Activated CD4-positive, alpha-beta memory T cell treated with anti-CD3 and anti-CD28 coated beads, Interleukin-2, amount 10 ng/mL, durations not matched to agents 7 days and 5 days (primary cell): ENCODE results near the gene ECI1. TPM values are rescaled to one million over a fixed set of nuclear protein-coding genes. Genes with fewer than 3 reads are reported as not detected.
"Not testable (repeated sequence)": the region's sequence is repeated elsewhere in the genome, so short reads cannot be mapped to it uniquely, and the experiment has no call there.

Experiments
- CTCF ChIA-PET: fragments of 350-600 bp; sonication (Branson Sonifier 250); formaldehyde crosslinking; loops from one replicate; lab custom pipeline; 2021; ENCODE audit warnings: antibody characterized with exemption, inconsistent platforms; lab: Charles Lee
- POLR2A ChIA-PET: fragments of 350-600 bp; sonication (Branson Sonifier 250); formaldehyde crosslinking; loops from one replicate; lab custom pipeline; 2021; ENCODE audit warnings: antibody characterized with exemption; lab: Charles Lee
- DNase-seq: peaks from one replicate; pipeline ENCODE4 v3.0.0-alpha.2; 2020
- H3K27ac Mint-ChIP-seq: one replicate; pipeline ENCODE4 v1.8.0; 2021; ENCODE audit warnings: mild to moderate bottlenecking, mixed read lengths
- H3K27me3 Mint-ChIP-seq: one replicate; pipeline ENCODE4 v1.8.0; 2021; ENCODE audit warnings: mixed read lengths
- H3K36me3 Mint-ChIP-seq: one replicate; pipeline ENCODE4 v1.8.0; 2021; ENCODE audit warnings: low read depth, mixed read lengths
- H3K4me1 Mint-ChIP-seq: one replicate; pipeline ENCODE4 v1.8.0; 2021; ENCODE audit warnings: mixed read lengths
- H3K4me3 Mint-ChIP-seq: one replicate; pipeline ENCODE4 v1.8.0; 2021; ENCODE audit warnings: mild to moderate bottlenecking, mixed read lengths
- H3K9me3 Mint-ChIP-seq: one replicate; pipeline ENCODE4 v1.8.0; 2021; ENCODE audit warnings: mixed read lengths
- total RNA-seq, 2 experiments: library from RNA; stranded (reverse); gene quantifications; one replicate each; pipeline ENCODE4 v1.2.3, GENCODE V29; 2021

Gene ECI1
- total RNA-seq, 2 experiments from 2014 or later: 43.0 to 44.8 TPM

- Mint-ChIP-seq H3K36me3 (peaks cover 13% of the 10 kb centered on the region), H3K9me3 (no peaks in the 10 kb centered on the region), H3K4me3 (no peak overlapping the region), H3K27ac (no peak overlapping the region), H3K4me1 (no peaks in the 10 kb centered on the region), H3K27me3 (no peaks in the 10 kb centered on the region)
- DNase-seq: no peak
- POLR2A ChIA-PET: interaction anchor here (0.6 to 1.5 kb wide), 3 partner anchors 11 to 28 kb away, joined by 3 to 5 read pairs (median 3); no protein-coding TSS in a partner anchor
- CTCF ChIA-PET: no interaction called here
Measured at GRCh38 chr16:2242598-2242997, 8.8 kb downstream of the ECI1 start.

GRCh38 chr16:2240331-2240730 lies 11.1 kb downstream of the ECI1 start:
- not testable (repeated sequence) for H3K27ac Mint-ChIP-seq, H3K4me1 Mint-ChIP-seq

GRCh38 chr16:2238838-2239675 lies 12.3 kb downstream of the ECI1 start:
- CTCF ChIA-PET: no interaction called here
- no peaks in the 10 kb centered on the region for H3K27me3 Mint-ChIP-seq

More at GRCh38 chr16:2240331-2240730, 11.1 kb downstream of the ECI1 start:
- H3K4me3 Mint-ChIP-seq, POLR2A ChIA-PET, H3K9me3 Mint-ChIP-seq, DNase-seq, H3K36me3 Mint-ChIP-seq, H3K27me3 Mint-ChIP-seq: not testable (repeated sequence)
- CTCF ChIA-PET: interaction anchor here (1.3 kb wide), 1 partner anchor 11 kb away, joined by 4 read pairs; the partner anchor contains the start of gene ECI1

GRCh38 chr16:2238150-2238837 lies 13.1 kb downstream of the ECI1 start:
- Mint-ChIP-seq H3K4me3 (no peak overlapping the region), H3K4me1 (no peaks in the 10 kb centered on the region), H3K9me3 (no peaks in the 10 kb centered on the region), H3K36me3 (peaks cover 6% of the 10 kb centered on the region), H3K27me3 (no peaks in the 10 kb centered on the region), H3K27ac (no peak overlapping the region)
- ChIA-PET CTCF (no interaction called here), POLR2A (interaction anchor here (1.2 to 2.5 kb wide), 3 partner anchors 14 to 83 kb away, joined by 3 to 11 read pairs (median 5); partner anchors contain the start of genes ECI1 and TRAF7)
- DNase-seq: no peak

More at GRCh38 chr16:2238838-2239675, 12.3 kb downstream of the ECI1 start:
- POLR2A ChIA-PET: interaction anchor here (1.2 to 1.5 kb wide), 2 partner anchors 13 to 84 kb away, joined by 3 to 5 read pairs; partner anchors contain the start of gene TRAF7
- Mint-ChIP-seq H3K4me3 (no peak overlapping the region), H3K36me3 (peaks cover 9% of the 10 kb centered on the region), H3K4me1 (no peaks in the 10 kb centered on the region), H3K27ac (no peak overlapping the region), H3K9me3 (no peaks in the 10 kb centered on the region)
- DNase-seq: no peak

GRCh38 chr16:2237493-2238149 lies 13.8 kb downstream of the ECI1 start:
- Mint-ChIP-seq H3K4me3 (no peak overlapping the region), H3K36me3 (peaks cover 6% of the 10 kb centered on the region), H3K4me1 (no peaks in the 10 kb centered on the region), H3K27ac (no peak overlapping the region), H3K27me3 (no peaks in the 10 kb centered on the region), H3K9me3 (no peaks in the 10 kb centered on the region)
- ChIA-PET POLR2A (interaction anchor here (1.5 to 2.5 kb wide), 2 partner anchors 14 to 82 kb away, joined by 3 to 11 read pairs; partner anchors contain the start of genes ECI1 and TRAF7), CTCF (no interaction called here)
- no peak for DNase-seq

- no peaks in the 10 kb centered on the region for H3K9me3 Mint-ChIP-seq
- no peak overlapping the region for H3K4me3 Mint-ChIP-seq
- H3K4me1 Mint-ChIP-seq: no peaks in the 10 kb centered on the region
- H3K36me3 Mint-ChIP-seq: peaks cover 2% of the 10 kb centered on the region
- no peak for DNase-seq
- ChIA-PET CTCF (no interaction called here), POLR2A (interaction anchor here (1.6 to 2.5 kb wide), 2 partner anchors 15 to 23 kb away, joined by 7 to 11 read pairs; partner anchors contain the start of genes ECI1 and PGP)
- no peaks in the 10 kb centered on the region for H3K27me3 Mint-ChIP-seq
- no peak overlapping the region for H3K27ac Mint-ChIP-seq
Measured at GRCh38 chr16:2237102-2237482, 14.3 kb downstream of the ECI1 start.

- H3K27me3 Mint-ChIP-seq: no peaks in the 10 kb centered on the region
- H3K36me3 Mint-ChIP-seq: peaks cover 5% of the 10 kb centered on the region
- no peaks in the 10 kb centered on the region for H3K4me1 Mint-ChIP-seq
- no peak within 1 kb of the TSS for H3K27ac Mint-ChIP-seq
- ChIA-PET POLR2A (interaction anchor here (0.8 to 2.5 kb wide), 3 partner anchors 11 to 22 kb away, joined by 3 to 11 read pairs (median 7); partner anchors contain the start of genes ECI1 and PGP), CTCF (no interaction called here)
- no peaks in the 10 kb centered on the region for H3K9me3 Mint-ChIP-seq
- H3K4me3 Mint-ChIP-seq: no peak within 1 kb of the TSS
- no peak for DNase-seq
Measured at GRCh38 chr16:2236337-2237101, 14.9 kb downstream of the ECI1 start, which contains the start of gene DNASE1L2. TSS of gene DNASE1L2 (plus strand) at chr16:2236444. CDS start at chr16:2236817, 373 bp downstream.

- POLR2A ChIA-PET: interaction anchor here (0.8 to 2.5 kb wide), 3 partner anchors 10 to 21 kb away, joined by 3 to 11 read pairs (median 7); partner anchors contain the start of genes ECI1 and PGP
Measured at GRCh38 chr16:2235695-2236336, 15.6 kb downstream of the ECI1 start.

GRCh38 chr16:2235234-2235651 lies 16.1 kb downstream of the ECI1 start:
- Mint-ChIP-seq H3K9me3 (no peaks in the 10 kb centered on the region), H3K27me3 (no peaks in the 10 kb centered on the region), H3K27ac (no peak overlapping the region), H3K4me1 (no peaks in the 10 kb centered on the region), H3K36me3 (peaks cover 5% of the 10 kb centered on the region), H3K4me3 (no peak overlapping the region)
- POLR2A ChIA-PET: no interaction called here
- CTCF ChIA-PET: no interaction called here
- no peak for DNase-seq

More at GRCh38 chr16:2235695-2236336, 15.6 kb downstream of the ECI1 start:
- no peaks in the 10 kb centered on the region for H3K27me3 Mint-ChIP-seq
- H3K27ac Mint-ChIP-seq: no peak overlapping the region
- no peak overlapping the region for H3K4me3 Mint-ChIP-seq
- H3K36me3 Mint-ChIP-seq: peaks cover 5% of the 10 kb centered on the region
- H3K9me3 Mint-ChIP-seq: no peaks in the 10 kb centered on the region
- no peaks in the 10 kb centered on the region for H3K4me1 Mint-ChIP-seq
- DNase-seq: no peak
- CTCF ChIA-PET: no interaction called here

GRCh38 chr16:2234813-2235170 lies 16.6 kb downstream of the ECI1 start:
- CTCF ChIA-PET: no interaction called here
- Mint-ChIP-seq H3K27ac (no peak overlapping the region), H3K36me3 (peaks cover 9% of the 10 kb centered on the region), H3K4me3 (no peak overlapping the region), H3K27me3 (no peaks in the 10 kb centered on the region), H3K4me1 (no peaks in the 10 kb centered on the region), H3K9me3 (no peaks in the 10 kb centered on the region)
- POLR2A ChIA-PET: no interaction called here
- DNase-seq: no peak

- Mint-ChIP-seq H3K4me3 (no peak overlapping the region), H3K27me3 (no peaks in the 10 kb centered on the region), H3K27ac (no peak overlapping the region), H3K9me3 (no peaks in the 10 kb centered on the region), H3K36me3 (peaks cover 10% of the 10 kb centered on the region), H3K4me1 (no peaks in the 10 kb centered on the region)
- CTCF ChIA-PET: no interaction called here
- POLR2A ChIA-PET: interaction anchor here (2.0 kb wide), 1 partner anchor 16 kb away, joined by 7 read pairs; no protein-coding TSS in a partner anchor
- no peak for DNase-seq
Measured at GRCh38 chr16:2233872-2234812, 17.2 kb downstream of the ECI1 start.
